ENCODE data around the gene MICU2. TPM values are rescaled to one million over a fixed set of nuclear protein-coding genes. Genes with fewer than 3 reads are reported as not detected.

Gene MICU2
- total and polyA plus RNA-seq, 2 of the 13 experiments (the other 11 are each of a cell fraction or from before 2014, with no cell fraction given): 31.7 to 42.4 TPM

GRCh38 chr13:21458813-21459701 lies 144.9 kb downstream of the MICU2 start, which contains the start of gene ZDHHC20 (continued):
- TF ChIP-seq FOXP4 (CRISPR knock-in tag; IDR thresholded peaks at IDR 0.05) (no peak), ADNP (CRISPR knock-in tag; IDR thresholded peaks at IDR 0.05) (no peak), THAP8 (CRISPR knock-in tag; IDR thresholded peaks at IDR 0.05; ENCODE audit: borderline replicate concordance) (no peak), HMG20B (CRISPR knock-in tag; conservative IDR thresholded peaks at IDR 0.05) (no peak), SAP130 (CRISPR knock-in tag; IDR thresholded peaks at IDR 0.05; ENCODE audit: low read depth) (peak; percentile 56), ZNF432 (CRISPR knock-in tag; IDR thresholded peaks at IDR 0.05; ENCODE audit: borderline replicate concordance) (no peak), SP140L (CRISPR knock-in tag; IDR thresholded peaks at IDR 0.05; ENCODE audit: borderline replicate concordance) (no peak), ZFYVE20 (CRISPR knock-in tag; IDR thresholded peaks at IDR 0.05; ENCODE audit: borderline replicate concordance, low read depth) (no peak), YY1 (IDR thresholded peaks at IDR 0.05; ENCODE audit: insufficient read depth, insufficient replicate concordance, low read depth, low read length) (peak; percentile 69), ZNF558 (CRISPR knock-in tag; IDR thresholded peaks at IDR 0.05; ENCODE audit: borderline replicate concordance) (no peak; the same call in 1 of the 2 replicates), ZNF589 (CRISPR knock-in tag; conservative IDR thresholded peaks at IDR 0.05) (no peak), IRF1 (CRISPR knock-in tag; IDR thresholded peaks at IDR 0.05; ENCODE audit: low read depth) (no peak), RARG (CRISPR knock-in tag; IDR thresholded peaks at IDR 0.05; ENCODE audit: low read depth) (no peak), ARNTL (CRISPR knock-in tag; IDR thresholded peaks at IDR 0.05) (no peak), RFX5 (IDR thresholded peaks at IDR 0.05; ENCODE audit: low read depth, low read length) (no peak), NFAT5 (CRISPR knock-in tag; IDR thresholded peaks at IDR 0.05) (no peak), ZNF343 (CRISPR knock-in tag; IDR thresholded peaks at IDR 0.05) (no peak), GZF1 (CRISPR knock-in tag; IDR thresholded peaks at IDR 0.05) (no peak), DR1 (CRISPR knock-in tag; IDR thresholded peaks at IDR 0.05) (no peak), ZBTB38 (CRISPR knock-in tag; IDR thresholded peaks at IDR 0.05) (peak; percentile 72), ZNF224 (CRISPR knock-in tag; IDR thresholded peaks at IDR 0.05) (peak; percentile 82)

All from HepG2 (cell line).